Activated CD4-positive, alpha-beta T cell treated with anti-CD3 and anti-CD28 coated beads, Interleukin-2, amount 10 ng/mL, durations not matched to agents 7 days and 5 days (primary cell): Measurements from ENCODE around the gene PCCA. TPM values are rescaled to one million over a fixed set of nuclear protein-coding genes. Genes with fewer than 3 reads are reported as not detected.

Experiments
- total RNA-seq, 2 experiments: library from RNA; stranded (reverse); gene quantifications; one replicate each; pipeline ENCODE4 v1.2.3, GENCODE V29; 2021

The PCCA gene
- total RNA-seq, 2 experiments from 2014 or later: 8.6 to 8.9 TPM

Other genes with a start within 250 kb of the PCCA start
- gene ZIC5, start 117.3 kb upstream of the PCCA start, total RNA-seq: not detected
- not detected for gene ZIC2, start 107.3 kb upstream of the PCCA start, total RNA-seq